ENCODE measurements around the gene AJUBA. TPM values are rescaled to one million over a fixed set of nuclear protein-coding genes. Genes with fewer than 3 reads are reported as not detected.

The AJUBA gene
- 0.83 and 1.6 TPM in 2 replicates for total RNA-seq
- 1.1 TPM for total RNA-seq (2013)
- polyA plus RNA-seq: 0.14 TPM in 1 of 2 replicates, not detected in the other
- polyA minus RNA-seq: 0.34 and 0.36 TPM in 2 replicates

DNA sequence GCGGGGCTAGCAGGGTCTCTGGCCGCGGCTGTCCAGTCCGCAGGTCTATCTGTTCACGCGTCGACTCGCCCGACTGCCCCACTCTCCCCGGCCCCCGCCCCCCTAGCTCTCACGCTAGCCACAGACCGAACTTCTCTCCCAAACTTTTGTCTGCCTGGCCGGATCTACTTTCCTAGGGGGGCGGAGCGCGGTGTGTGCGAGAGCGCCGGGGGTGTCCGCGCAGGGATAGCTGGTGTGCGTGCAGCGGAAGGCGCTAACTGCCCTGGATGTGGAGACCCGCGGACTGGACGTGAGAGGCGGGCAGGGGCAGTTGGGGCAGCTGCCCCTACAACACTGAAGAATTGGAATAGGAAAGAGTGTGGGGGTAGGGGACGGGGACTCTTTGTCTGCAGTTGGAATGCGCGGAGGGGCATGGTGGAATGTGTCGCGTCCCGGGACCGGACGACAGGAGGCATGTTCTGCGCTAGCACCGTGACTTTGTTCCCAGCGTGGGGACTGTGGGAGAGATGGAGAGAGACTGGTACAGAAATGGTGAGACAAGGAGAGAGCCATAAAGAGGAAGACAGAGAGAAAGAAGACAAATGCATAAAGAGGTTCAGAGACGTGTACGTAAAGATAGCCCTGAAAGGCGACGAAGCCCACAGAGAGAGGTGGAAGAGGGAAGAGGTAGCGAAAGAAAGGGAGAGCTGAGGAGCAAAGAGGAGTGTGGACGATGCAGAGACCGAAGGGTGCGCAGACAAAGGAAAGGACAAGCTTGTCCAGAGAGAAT, at the start of gene AJUBA:
TSS of gene AJUBA (minus strand) at position 75 of the 769 bp plus-strand sequence. CDS start 285 bp downstream, outside the sequence.
- H3K79me2 ChIP-seq (ENCODE audit: control insufficient read depth, insufficient read depth, low read length): no peaks in the 10 kb centered on the region
- no peaks in the 10 kb centered on the region for H3K9me3 Mint-ChIP-seq (ENCODE audit: insufficient read depth)
- peak; percentile 80 for DNase-seq
- H3K4me3 Mint-ChIP-seq: no peak within 1 kb of the TSS
- H4K20me1 ChIP-seq (ENCODE audit: control insufficient read depth, insufficient read depth, low read length, poor library complexity, severe bottlenecking): no peaks in the 10 kb centered on the region
- H3K4me1 Mint-ChIP-seq: peaks cover 11% of the 10 kb centered on the region
- peak within 1 kb of the TSS; percentile 90 for H2AFZ ChIP-seq (ENCODE audit: insufficient read depth, low read depth, low read length, poor library complexity, severe bottlenecking)
- ChIA-PET CTCF (interaction anchor here (0.5 to 36.3 kb wide), 29 partner anchors 10 to 662 kb away, joined by 3 to 1134 read pairs (median 5); partner anchors contain the start of genes C14orf93, CDH24, PRMT5 and RBM23), POLR2A (interaction anchor here (0.7 to 2.0 kb wide), 2 partner anchors 74 to 75 kb away, joined by 4 to 6 read pairs; no protein-coding TSS in a partner anchor)
- no peak within 1 kb of the TSS for H3K27ac Mint-ChIP-seq
- TF ChIP-seq, protein P1, sequence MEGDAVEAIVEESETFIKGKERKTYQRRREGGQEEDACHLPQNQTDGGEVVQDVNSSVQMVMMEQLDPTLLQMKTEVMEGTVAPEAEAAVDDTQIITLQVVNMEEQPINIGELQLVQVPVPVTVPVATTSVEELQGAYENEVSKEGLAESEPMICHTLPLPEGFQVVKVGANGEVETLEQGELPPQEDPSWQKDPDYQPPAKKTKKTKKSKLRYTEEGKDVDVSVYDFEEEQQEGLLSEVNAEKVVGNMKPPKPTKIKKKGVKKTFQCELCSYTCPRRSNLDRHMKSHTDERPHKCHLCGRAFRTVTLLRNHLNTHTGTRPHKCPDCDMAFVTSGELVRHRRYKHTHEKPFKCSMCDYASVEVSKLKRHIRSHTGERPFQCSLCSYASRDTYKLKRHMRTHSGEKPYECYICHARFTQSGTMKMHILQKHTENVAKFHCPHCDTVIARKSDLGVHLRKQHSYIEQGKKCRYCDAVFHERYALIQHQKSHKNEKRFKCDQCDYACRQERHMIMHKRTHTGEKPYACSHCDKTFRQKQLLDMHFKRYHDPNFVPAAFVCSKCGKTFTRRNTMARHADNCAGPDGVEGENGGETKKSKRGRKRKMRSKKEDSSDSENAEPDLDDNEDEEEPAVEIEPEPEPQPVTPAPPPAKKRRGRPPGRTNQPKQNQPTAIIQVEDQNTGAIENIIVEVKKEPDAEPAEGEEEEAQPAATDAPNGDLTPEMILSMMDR (IDR thresholded peaks at IDR 0.05): no peak
- TF ChIP-seq EZH2 (IDR thresholded peaks at IDR 0.05; ENCODE audit: borderline replicate concordance, insufficient read depth, low read depth, low read length, poor library complexity, severe bottlenecking): no peak
- peak; percentile 64 for ATAC-seq (ENCODE audit: low read depth)
- no peak within 1 kb of the TSS for H3K27ac ChIP-seq (ENCODE audit: low read length in 2 of 2)
- H3K27me3 Mint-ChIP-seq: peaks cover 4% of the 10 kb centered on the region
- intact Hi-C loops (cut with micrococcal nuclease): loop anchor here (1.0 to 10.0 kb wide), 8 partner anchors 9 to 668 kb away; partner anchors contain the start of genes HAUS4 and LRP10
- H3K36me3 ChIP-seq (replicated peaks in 1 of 2; ENCODE audit: control extremely low read depth in 1 of 2, control insufficient read depth in 1 of 2, extremely low read depth in 1 of 2, insufficient read depth in 2 of 2, low read length in 1 of 2): peaks cover 0 to 3% of the 10 kb centered on the region in 2 experiments
- H3K9ac ChIP-seq (ENCODE audit: low read length): peak within 1 kb of the TSS; percentile 71
- peaks cover 0 to 8% (median 0%) of the 10 kb centered on the region in 3 donors for H3K9me3 ChIP-seq (ENCODE audit: control extremely low read depth in 1 of 3, control insufficient read depth in 2 of 3, insufficient read depth in 1 of 3, low read length in 2 of 3)
- H3K27me3 ChIP-seq (replicated peaks in 1 of 4; ENCODE audit: control extremely low read depth in 1 of 4, control insufficient read depth in 3 of 4, insufficient read depth in 4 of 4, low read length in 3 of 4): peaks cover 0 to 31% (median 15%) of the 10 kb centered on the region in 4 experiments
- peak within 1 kb of the TSS; percentile 58 to 86 (median 75) for H3K4me3 ChIP-seq (ENCODE audit: control extremely low read depth in 1 of 5, extremely low read depth in 1 of 5, insufficient read depth in 1 of 5, low read depth in 2 of 5, low read length in 4 of 5)
- H3K4me2 ChIP-seq (replicated peaks; ENCODE audit: low read depth, low read length, poor library complexity, severe bottlenecking): peak within 1 kb of the TSS; percentile 95
- WGBS (ENCODE audit: insufficient coverage): 1% methylated on average over 48 of the region's 48 CpGs
- peaks cover 26 to 31% of the 10 kb centered on the region in 2 donors for H3K4me1 ChIP-seq (ENCODE audit: control insufficient read depth in 2 of 2, insufficient read depth in 2 of 2, low read length in 2 of 2)

Data from B cell (primary cell).